ENCODE results near the gene MAGI2.

DNA sequence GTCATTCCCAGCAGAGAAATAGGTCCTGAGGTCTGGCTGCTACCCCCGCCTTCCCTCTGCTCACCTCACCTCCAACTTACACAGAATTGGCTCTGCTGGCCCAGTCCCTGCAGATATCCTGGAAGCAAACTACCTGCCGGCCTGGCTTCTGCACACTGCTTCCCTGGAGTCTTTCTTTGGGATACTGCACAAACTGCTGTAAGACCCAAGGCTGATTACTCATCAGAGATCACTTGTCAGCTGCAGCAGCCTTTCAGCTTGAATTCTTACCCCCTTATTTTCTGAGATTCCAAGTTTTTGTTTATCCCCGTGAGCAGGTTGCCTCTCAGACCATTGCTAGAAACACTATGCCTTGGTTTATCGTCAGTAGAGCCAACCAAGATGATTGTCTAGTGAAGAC, 1228.5 kb downstream of the MAGI2 start:
- TF ChIP-seq, protein P1, sequence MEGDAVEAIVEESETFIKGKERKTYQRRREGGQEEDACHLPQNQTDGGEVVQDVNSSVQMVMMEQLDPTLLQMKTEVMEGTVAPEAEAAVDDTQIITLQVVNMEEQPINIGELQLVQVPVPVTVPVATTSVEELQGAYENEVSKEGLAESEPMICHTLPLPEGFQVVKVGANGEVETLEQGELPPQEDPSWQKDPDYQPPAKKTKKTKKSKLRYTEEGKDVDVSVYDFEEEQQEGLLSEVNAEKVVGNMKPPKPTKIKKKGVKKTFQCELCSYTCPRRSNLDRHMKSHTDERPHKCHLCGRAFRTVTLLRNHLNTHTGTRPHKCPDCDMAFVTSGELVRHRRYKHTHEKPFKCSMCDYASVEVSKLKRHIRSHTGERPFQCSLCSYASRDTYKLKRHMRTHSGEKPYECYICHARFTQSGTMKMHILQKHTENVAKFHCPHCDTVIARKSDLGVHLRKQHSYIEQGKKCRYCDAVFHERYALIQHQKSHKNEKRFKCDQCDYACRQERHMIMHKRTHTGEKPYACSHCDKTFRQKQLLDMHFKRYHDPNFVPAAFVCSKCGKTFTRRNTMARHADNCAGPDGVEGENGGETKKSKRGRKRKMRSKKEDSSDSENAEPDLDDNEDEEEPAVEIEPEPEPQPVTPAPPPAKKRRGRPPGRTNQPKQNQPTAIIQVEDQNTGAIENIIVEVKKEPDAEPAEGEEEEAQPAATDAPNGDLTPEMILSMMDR (IDR thresholded peaks at IDR 0.05; ENCODE audit: borderline replicate concordance, extremely low read depth, low read length, poor library complexity, severe bottlenecking), result no peak
- no peak for TF ChIP-seq EZH2 (IDR thresholded peaks at IDR 0.05; ENCODE audit: borderline replicate concordance, low read depth, low read length, severe bottlenecking)

Measured in DND-41 (cell line).